Osteoblast (primary cell): ENCODE results near the gene CUEDC1. TPM values are rescaled to one million over a fixed set of nuclear protein-coding genes. Genes with fewer than 3 reads are reported as not detected.

ENCODE experiments used
- DNase-seq: peaks from one replicate; pipeline ENCODE4 v3.0.0; 2011; ENCODE audit warnings: low spot score, mixed read lengths; ENCODE audit not compliant: insufficient read length; ENCODE audit errors: missing footprints
- H2AFZ ChIP-seq: 2 replicates; pipeline ENCODE4 v1.6.0; 2011; ENCODE audit warnings: mild to moderate bottlenecking, low read length
- H3K27ac ChIP-seq: 2 replicates; pipeline ENCODE4 v1.5.1; 2011; ENCODE audit warnings: mild to moderate bottlenecking, low read depth, low read length, moderate library complexity
- H3K27me3 ChIP-seq: 2 replicates; pipeline ENCODE4 v1.6.0; 2012; ENCODE audit warnings: mild to moderate bottlenecking, control low read depth, inconsistent platforms, low read length, moderate library complexity; ENCODE audit not compliant: insufficient read depth
- H3K36me3 ChIP-seq: 2 replicates; pipeline ENCODE4 v1.5.1; 2011; ENCODE audit warnings: mild to moderate bottlenecking, low read length, control low read depth, moderate library complexity; ENCODE audit not compliant: insufficient read depth
- H3K4me1 ChIP-seq: 2 replicates; pipeline ENCODE4 v1.5.1; 2011; ENCODE audit warnings: mild to moderate bottlenecking, low read length, control low read depth, moderate library complexity; ENCODE audit not compliant: insufficient read depth
- H3K4me2 ChIP-seq: 2 replicates; pipeline ENCODE4 v1.6.0; 2011; ENCODE audit warnings: mild to moderate bottlenecking, low read length; ENCODE audit not compliant: insufficient read depth
- H3K4me3 ChIP-seq: fragments of 200-600 bp; sonication (generic); 3 replicates; pipeline ENCODE4 v1.5.1; 2012; ENCODE audit warnings: mild to moderate bottlenecking, low read length, inconsistent platforms; ENCODE audit not compliant: insufficient read depth
- H3K79me2 ChIP-seq: 2 replicates; pipeline ENCODE4 v1.6.0; 2012; ENCODE audit warnings: mild to moderate bottlenecking, low read length, control low read depth, inconsistent platforms; ENCODE audit not compliant: insufficient read depth
- H3K9me3 ChIP-seq: 2 replicates; pipeline ENCODE4 v1.5.1; 2011; ENCODE audit warnings: low read depth, low read length, control low read depth
- H4K20me1 ChIP-seq: 2 replicates; pipeline ENCODE4 v1.6.0; 2012; ENCODE audit warnings: mild to moderate bottlenecking, low read length, control low read depth; ENCODE audit not compliant: insufficient read depth
- CTCF ChIP-seq: IDR thresholded peaks from 2 replicates; pipeline ENCODE4 v1.5.1; 2011; ENCODE audit warnings: mild to moderate bottlenecking, low read depth, low read length, moderate library complexity; ENCODE audit errors: extremely low read depth
- total RNA-seq: library from RNA; depleted of rRNA; stranded (reverse); fragments of >200 nt; gene quantifications from 2 replicates; pipeline ENCODE4 v1.2.3, GENCODE V29; 2012

CUEDC1 gene
- total RNA-seq, 1 donor = 21.0 TPM

GRCh38 chr17:57985675-57985974 lies 30.4 kb upstream of the CUEDC1 start:
- H3K27me3 ChIP-seq = no peaks in the 10 kb centered on the region
- peak overlapping the region; percentile 10 for H3K4me3 ChIP-seq
- peak; percentile 81 for DNase-seq
- peak overlapping the region; percentile 93 for H3K27ac ChIP-seq
- H3K9me3 ChIP-seq = no peaks in the 10 kb centered on the region
- peak overlapping the region; percentile 90 for H3K4me2 ChIP-seq
- no peak for TF ChIP-seq CTCF
- H3K4me1 ChIP-seq = peaks cover 51% of the 10 kb centered on the region
- peaks cover 34% of the 10 kb centered on the region for H4K20me1 ChIP-seq
- H2AFZ ChIP-seq = no peak overlapping the region
- peaks cover 29% of the 10 kb centered on the region for H3K36me3 ChIP-seq
- H3K79me2 ChIP-seq = peaks cover 59% of the 10 kb centered on the region

GRCh38 chr17:57984936-57985674 lies 29.9 kb upstream of the CUEDC1 start:
- H3K4me1 ChIP-seq = peaks cover 51% of the 10 kb centered on the region
- peak overlapping the region; percentile 93 for H3K27ac ChIP-seq
- peak overlapping the region; percentile 90 for H3K4me2 ChIP-seq
- H3K4me3 ChIP-seq = peak overlapping the region; percentile 28
- no peak for TF ChIP-seq CTCF
- no peaks in the 10 kb centered on the region for H3K9me3 ChIP-seq
- H3K27me3 ChIP-seq = no peaks in the 10 kb centered on the region
- no peak for DNase-seq
- peaks cover 32% of the 10 kb centered on the region for H3K36me3 ChIP-seq
- peaks cover 64% of the 10 kb centered on the region for H3K79me2 ChIP-seq
- peaks cover 34% of the 10 kb centered on the region for H4K20me1 ChIP-seq
- H2AFZ ChIP-seq = no peak overlapping the region

- H3K36me3 ChIP-seq = peaks cover 39% of the 10 kb centered on the region
- H4K20me1 ChIP-seq = peaks cover 34% of the 10 kb centered on the region
- H3K27ac ChIP-seq = peak overlapping the region; percentile 93
- no peak overlapping the region for H3K4me3 ChIP-seq
- H3K4me1 ChIP-seq = peaks cover 46% of the 10 kb centered on the region
- no peak for DNase-seq
- no peaks in the 10 kb centered on the region for H3K9me3 ChIP-seq
- TF ChIP-seq CTCF = no peak
- H3K4me2 ChIP-seq = peak overlapping the region; percentile 90
- no peak overlapping the region for H2AFZ ChIP-seq
- H3K79me2 ChIP-seq = peaks cover 67% of the 10 kb centered on the region
- H3K27me3 ChIP-seq = no peaks in the 10 kb centered on the region
Observed at GRCh38 chr17:57984261-57984890, 29.2 kb upstream of the CUEDC1 start.

GRCh38 chr17:57983446-57983845 lies 28.2 kb upstream of the CUEDC1 start:
- H3K36me3 ChIP-seq = peaks cover 48% of the 10 kb centered on the region
- no peak for DNase-seq
- no peak for TF ChIP-seq CTCF
- peaks cover 34% of the 10 kb centered on the region for H4K20me1 ChIP-seq
- no peaks in the 10 kb centered on the region for H3K9me3 ChIP-seq
- H3K4me2 ChIP-seq = no peak overlapping the region
- peaks cover 73% of the 10 kb centered on the region for H3K79me2 ChIP-seq
- no peaks in the 10 kb centered on the region for H3K27me3 ChIP-seq
- no peak overlapping the region for H2AFZ ChIP-seq
- H3K4me3 ChIP-seq = no peak overlapping the region
- peaks cover 37% of the 10 kb centered on the region for H3K4me1 ChIP-seq
- peak overlapping the region; percentile 25 for H3K27ac ChIP-seq
